ENCODE data around the gene COG1.

Gene COG1

GRCh38 chr17:73249700-73250099 lies 56.8 kb downstream of the COG1 start:
- Histone ChIP-seq H3K27me3 (ENCODE audit: insufficient read depth, low read depth, severe bottlenecking) (no peaks in the 10 kb centered on the region), H3K4me3 (ENCODE audit: low read depth, low read length) (peak overlapping the region; percentile 2; the same call in 1 of the 2 replicates), H3K36me3 (peaks cover 13% of the 10 kb centered on the region), H3K27ac (peak overlapping the region; percentile 59), H3K9me3 (ENCODE audit: severe bottlenecking) (no peaks in the 10 kb centered on the region)
- peak; percentile 71 for DNase-seq
- TF ChIP-seq CTCF (IDR thresholded peaks at IDR 0.05; ENCODE audit: low read depth, low read length): no peak

- H3K27me3 ChIP-seq (ENCODE audit: insufficient read depth, low read depth, severe bottlenecking): no peaks in the 10 kb centered on the region
- no peak overlapping the region for H3K4me3 ChIP-seq (ENCODE audit: low read depth, low read length)
- no peaks in the 10 kb centered on the region for H3K9me3 ChIP-seq (ENCODE audit: severe bottlenecking)
- TF ChIP-seq CTCF (IDR thresholded peaks at IDR 0.05; ENCODE audit: low read depth, low read length): no peak
- no peak overlapping the region for H3K27ac ChIP-seq
- no peak for DNase-seq
- H3K36me3 ChIP-seq: peaks cover 9% of the 10 kb centered on the region
Measured at GRCh38 chr17:73250851-73251640, 58.2 kb downstream of the COG1 start.

GRCh38 chr17:73251871-73252270 lies 59.0 kb downstream of the COG1 start:
- H3K27ac ChIP-seq: no peak overlapping the region
- peaks cover 8% of the 10 kb centered on the region for H3K36me3 ChIP-seq
- H3K4me3 ChIP-seq (ENCODE audit: low read depth, low read length): no peak overlapping the region
- H3K9me3 ChIP-seq (ENCODE audit: severe bottlenecking): no peaks in the 10 kb centered on the region
- no peak for DNase-seq
- H3K27me3 ChIP-seq (ENCODE audit: insufficient read depth, low read depth, severe bottlenecking): no peaks in the 10 kb centered on the region
- TF ChIP-seq CTCF (IDR thresholded peaks at IDR 0.05; ENCODE audit: low read depth, low read length): no peak

GRCh38 chr17:73255671-73256181 lies 62.9 kb downstream of the COG1 start:
- DNase-seq: peak; percentile 69
- H3K27me3 ChIP-seq (ENCODE audit: insufficient read depth, low read depth, severe bottlenecking): no peaks in the 10 kb centered on the region
- peak; percentile 99 for TF ChIP-seq CTCF (IDR thresholded peaks at IDR 0.05; ENCODE audit: low read depth, low read length)
- no peak overlapping the region for H3K4me3 ChIP-seq (ENCODE audit: low read depth, low read length)
- H3K27ac ChIP-seq: no peak overlapping the region
- H3K9me3 ChIP-seq (ENCODE audit: severe bottlenecking): no peaks in the 10 kb centered on the region
- H3K36me3 ChIP-seq: no peaks in the 10 kb centered on the region

GRCh38 chr17:73256220-73256619 lies 63.4 kb downstream of the COG1 start:
- Histone ChIP-seq H3K9me3 (ENCODE audit: severe bottlenecking) (no peaks in the 10 kb centered on the region), H3K36me3 (no peaks in the 10 kb centered on the region), H3K27me3 (ENCODE audit: insufficient read depth, low read depth, severe bottlenecking) (no peaks in the 10 kb centered on the region), H3K27ac (no peak overlapping the region), H3K4me3 (ENCODE audit: low read depth, low read length) (no peak overlapping the region)
- no peak for TF ChIP-seq CTCF (IDR thresholded peaks at IDR 0.05; ENCODE audit: low read depth, low read length)
- DNase-seq: no peak

All from WERI-Rb-1 (cell line).